Adrenal gland (tissue), 12 donors: ENCODE measurements around the gene HSPB1. TPM values are rescaled to one million over a fixed set of nuclear protein-coding genes. Genes with fewer than 3 reads are reported as not detected.
"Not testable (repeated sequence)": the region's sequence is repeated elsewhere in the genome, so short reads cannot be mapped to it uniquely, and the experiment has no call there.

Experiments used
- DNase-seq, 7 donors: peaks; one replicate each; pipeline ENCODE4 v3.0.0-alpha.2; 2019 to 2020
- H3K27ac ChIP-seq, 5 donors: fragments of 200-600 bp; sonication (generic) in 4 of 5; 1 replicate in 3 of 5; 2 replicates in 2 of 5; pipeline versions ENCODE4 v1.5.1 to v1.8.0; 2016 to 2020; ENCODE audit warnings: mild to moderate bottlenecking in 1 of 5
- H3K27me3 ChIP-seq: fragments of 200-600 bp; 2 replicates; pipeline ENCODE4 v1.8.0; 2021
- H3K36me3 ChIP-seq, 2 donors: fragments of 200-600 bp; replicated peaks in 1 of 2; 1 replicate in 1 of 2; 2 replicates in 1 of 2; pipeline versions ENCODE4 v1.5.1 to v1.8.0; 2018 to 2022
- H3K4me1 ChIP-seq, 2 donors: fragments of 200-600 bp; replicated peaks in 1 of 2; 1 replicate in 1 of 2; 2 replicates in 1 of 2; pipeline versions ENCODE4 v1.5.1 to v1.8.0; 2018 to 2021
- H3K4me3 ChIP-seq, 4 donors: fragments of 200-600 bp; sonication (generic) in 3 of 4; one replicate each; pipeline ENCODE4 v1.5.1; 2016 to 2018
- H3K9me3 ChIP-seq, 3 donors: fragments of 200-600 bp; sonication (generic) in 1 of 3; replicated peaks in 1 of 3; 1 replicate in 2 of 3; 2 replicates in 1 of 3; pipeline versions ENCODE4 v1.5.1 to v1.8.0; 2016 to 2021
- CTCF ChIP-seq, 6 experiments: fragments of 450-650 bp in 4 of 6; fragments of 200-600 bp in 2 of 6; sonication (generic) in 1 of 6; IDR thresholded peaks; 1 replicate in 5 of 6; 2 replicates in 1 of 6; pipeline versions ENCODE4 v1.5.1 to v1.8.0; 2016 to 2021; ENCODE audit warnings: antibody characterized with exemption in 6 of 6, mild to moderate bottlenecking in 2 of 6, moderate library complexity in 1 of 6
- POLR2A ChIP-seq, 2 donors: fragments of 450-650 bp; IDR thresholded peaks; one replicate each; pipeline ENCODE4 v1.6.1; 2017; ENCODE audit warnings: antibody characterized with exemption in 2 of 2, mild to moderate bottlenecking in 2 of 2, moderate library complexity in 1 of 2
- WGBS, 4 donors: extraction: QIAGEN DNeasy Blood & Tissue Kit in 2 of 4; methylation state at CpG; one replicate each; pipeline versions ENCODE4 v1.1.5 to v1.1.7; 2013 to 2017; 5-methylcytosine and 5-hydroxymethylcytosine counted together
- intact Hi-C, 2 donors: fragments of 100-400 bp; cut with DNase I; formaldehyde crosslinking; loops; one replicate each; pipeline versions ENCODE4 v1.14.1 to v1.15.0; 2022 to 2023
- polyA plus RNA-seq, 3 donors: library from polyadenylated mRNA; stranded (reverse); fragments of 200-250 nt in 2 of 3; fragments of 350-450 nt in 1 of 3; fragmentation: Illumina TruSeq in 1 of 3; extraction: RNeasy Lipid Tissue Mini Kit (QIAGEN cat#74804) in 1 of 3; gene quantifications; one replicate each; pipeline ENCODE4 v1.2.3, GENCODE V29; 2013 to 2014
- total RNA-seq, 9 donors: library from RNA; depleted of rRNA in 4 of 9; stranded (reverse); fragments of >200 nt in 4 of 9; fragments of 120-200 nt in 1 of 9; fragmentation: NEBNext Ultra II Directional in 1 of 9; extraction: Animal tissue kit (Norgen Biotek cat#: 25700) in 1 of 9; gene quantifications; one replicate each; pipeline versions ENCODE4 v1.1.0 to v1.2.4, GENCODE V29; 2013 to 2023
- donor health status: healthy with polysubstance abuse.
- donor health status: Bipolar disorder and iron deficiency.
- donor health status: DM: yes; HTN: yes; CAD: no.
- donor health status: DM: no; HTN: no; CAD: no.
- donor health status: DM: no; HTN: no; CAD: no.
- donor health status: DM: yes; HTN: yes; CAD: no.

HSPB1 gene
- total and polyA plus RNA-seq, 12 donors, result 69.5 to 2,276 (median 768) TPM

GRCh38 chr7:76310102-76310957 lies 7.9 kb downstream of the HSPB1 start:
- TF ChIP-seq POLR2A (IDR thresholded peaks at IDR 0.05) (peak in 1 of 2 donors; percentile 34), CTCF (IDR thresholded peaks at IDR 0.05) (no peak)
- peaks cover 7 to 12% of the 10 kb centered on the region in 2 donors for H3K4me1 ChIP-seq
- 36 to 55% (median 45%) methylated on average over 18 to 21 of the region's 21 CpGs for WGBS, 4 donors
- H3K27ac ChIP-seq, result peak overlapping the region in 4 of 5 donors; percentile 12 to 80 (median 72)
- H3K36me3 ChIP-seq, result no peaks in the 10 kb centered on the region
- intact Hi-C loops, result no loop called here
- DNase-seq, result peak; percentile 82 to 92 (median 85)
- no peak overlapping the region for H3K4me3 ChIP-seq
- H3K9me3 ChIP-seq, result no peaks in the 10 kb centered on the region
- no peaks in the 10 kb centered on the region for H3K27me3 ChIP-seq

GRCh38 chr7:76311838-76312237 lies 9.4 kb downstream of the HSPB1 start:
- DNase-seq, H3K36me3 ChIP-seq, H3K27me3 ChIP-seq, H3K4me3 ChIP-seq, H3K27ac ChIP-seq, intact Hi-C loops, H3K9me3 ChIP-seq: not testable (repeated sequence)
- H3K4me1 ChIP-seq, result peaks cover 5 to 10% of the 10 kb centered on the region in 2 donors
- 90 to 100% (median 95%) methylated on average over 6 of the region's 6 CpGs for WGBS, 4 donors

GRCh38 chr7:76314042-76314721 lies 11.7 kb downstream of the HSPB1 start:
- peak; percentile 94 to 99 (median 98) for DNase-seq
- Histone ChIP-seq H3K27ac (peak overlapping the region in 1 of 5 donors; percentile 57), H3K4me3 (no peak overlapping the region), H3K27me3 (no peaks in the 10 kb centered on the region), H3K4me1 (peaks cover 8 to 21% of the 10 kb centered on the region in 2 donors), H3K9me3 (no peaks in the 10 kb centered on the region), H3K36me3 (no peaks in the 10 kb centered on the region)
- TF ChIP-seq CTCF (IDR thresholded peaks at IDR 0.05) (peak; percentile 100), POLR2A (IDR thresholded peaks at IDR 0.05) (peak; percentile 15 to 54)
- WGBS, 4 donors, result 4 to 11% (median 7%) methylated on average over 11 to 15 of the region's 15 CpGs
- intact Hi-C loops, result loop anchor here (2.0 kb wide), 2 partner anchors 23 to 135 kb away; no protein-coding TSS in a partner anchor

- not testable (repeated sequence) for H3K36me3 ChIP-seq, H3K4me3 ChIP-seq, H3K9me3 ChIP-seq, H3K27me3 ChIP-seq, DNase-seq
- peaks cover 8 to 26% of the 10 kb centered on the region in 2 donors for H3K4me1 ChIP-seq
- peak overlapping the region in 1 of 5 donors; percentile 57 for H3K27ac ChIP-seq
- intact Hi-C loops, result loop anchor here (2.0 kb wide), 2 partner anchors 24 to 136 kb away; no protein-coding TSS in a partner anchor
- 59 to 72% (median 60%) methylated on average over 6 of the region's 6 CpGs for WGBS, 4 donors
Observed at GRCh38 chr7:76314740-76315139, 12.3 kb downstream of the HSPB1 start.

GRCh38 chr7:76315364-76315763 lies 12.9 kb downstream of the HSPB1 start:
- Histone ChIP-seq H3K27me3 (no peaks in the 10 kb centered on the region), H3K4me1 (peaks cover 8 to 25% of the 10 kb centered on the region in 2 donors), H3K9me3 (no peaks in the 10 kb centered on the region), H3K36me3 (no peaks in the 10 kb centered on the region), H3K4me3 (no peak overlapping the region), H3K27ac (no peak overlapping the region)
- no peak for TF ChIP-seq POLR2A (IDR thresholded peaks at IDR 0.05)
- TF ChIP-seq CTCF (IDR thresholded peaks at IDR 0.05), result no peak
- 63 to 79% (median 70%) methylated on average over 4 to 5 of the region's 5 CpGs for WGBS, 4 donors
- DNase-seq, result peak in 1 of 7 donors; percentile 59
- intact Hi-C loops, result loop anchor here (2.0 kb wide), 2 partner anchors 25 to 137 kb away; no protein-coding TSS in a partner anchor
